Activated T-cell treated with anti-CD3 and anti-CD28 coated beads, Interleukin-2, amount 50 U/mL, for 24 hours (primary cell): Measurements from ENCODE around the gene JUN.
A peak's percentile ranks its signal among the peaks of the same experiment; 100 is the strongest.

ENCODE experiments used
- DNase-seq: peaks from one replicate; pipeline ENCODE4 v3.0.0-alpha.2; 2020
- H3K27ac Mint-ChIP-seq: 2 replicates; pipeline ENCODE4 v1.8.0; 2020; ENCODE audit warnings: mild to moderate bottlenecking, mixed read lengths
- H3K27me3 Mint-ChIP-seq: 2 replicates; pipeline ENCODE4 v1.8.0; 2020; ENCODE audit warnings: mixed read lengths
- H3K36me3 Mint-ChIP-seq: 2 replicates; pipeline ENCODE4 v1.8.0; 2020; ENCODE audit warnings: low read depth, mixed read lengths
- H3K4me1 Mint-ChIP-seq: 2 replicates; pipeline ENCODE4 v1.8.0; 2020; ENCODE audit warnings: low read depth, mixed read lengths
- H3K4me3 Mint-ChIP-seq: 2 replicates; pipeline ENCODE4 v1.8.0; 2020; ENCODE audit warnings: mild to moderate bottlenecking, moderate library complexity, mixed read lengths
- H3K9me3 Mint-ChIP-seq: 2 replicates; pipeline ENCODE4 v1.8.0; 2020; ENCODE audit warnings: mixed read lengths

JUN gene

DNA sequence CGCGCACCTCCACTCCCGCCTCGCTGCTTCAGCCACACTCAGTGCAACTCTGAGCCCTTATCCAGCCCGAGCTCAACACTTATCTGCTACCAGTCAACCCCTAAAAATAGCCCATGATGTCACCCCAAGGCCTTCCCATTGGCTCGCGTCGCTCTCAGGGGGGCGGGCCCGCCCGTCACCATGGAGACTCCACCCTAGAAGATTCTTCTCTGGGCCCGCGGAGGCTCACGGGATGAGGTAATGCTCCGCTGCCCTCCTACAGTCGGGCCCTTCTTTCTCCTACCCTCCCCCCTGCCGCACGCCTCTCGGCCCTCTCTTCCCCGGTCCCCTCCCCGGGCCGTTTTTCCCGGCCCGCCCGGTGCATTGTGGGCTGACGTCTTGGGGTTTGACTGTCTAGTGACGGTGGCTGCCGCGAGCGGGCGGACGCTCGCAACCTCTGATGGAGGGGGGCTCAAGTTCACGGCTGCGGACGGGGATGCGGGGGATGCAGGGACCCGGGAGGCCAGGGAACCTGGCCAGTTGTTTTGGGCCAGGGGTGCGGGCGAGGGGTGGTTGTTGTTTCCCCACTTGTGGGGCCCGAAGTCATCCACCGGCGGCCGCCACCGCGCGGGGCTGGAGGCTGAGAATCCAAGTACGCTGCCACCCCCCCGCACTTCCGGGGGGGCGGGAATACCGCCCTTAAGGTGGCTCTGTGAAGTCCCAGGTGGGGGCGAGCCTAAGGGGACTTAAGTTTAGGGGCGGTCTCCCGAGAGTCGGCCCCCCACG is at the start of gene JUN:
JUN (minus strand) TSS at position 55 of the 765 bp plus-strand sequence. CDS start 977 bp downstream, outside the sequence.
- H3K4me1 Mint-ChIP-seq: peaks cover 26% of the 10 kb centered on the region
- H3K36me3 Mint-ChIP-seq: peaks cover 37% of the 10 kb centered on the region
- peak within 1 kb of the TSS; percentile 88 for H3K4me3 Mint-ChIP-seq
- H3K9me3 Mint-ChIP-seq: peaks cover 7% of the 10 kb centered on the region
- DNase-seq: peak; percentile 98
- peak within 1 kb of the TSS; percentile 99 for H3K27ac Mint-ChIP-seq
- no peaks in the 10 kb centered on the region for H3K27me3 Mint-ChIP-seq

DNA sequence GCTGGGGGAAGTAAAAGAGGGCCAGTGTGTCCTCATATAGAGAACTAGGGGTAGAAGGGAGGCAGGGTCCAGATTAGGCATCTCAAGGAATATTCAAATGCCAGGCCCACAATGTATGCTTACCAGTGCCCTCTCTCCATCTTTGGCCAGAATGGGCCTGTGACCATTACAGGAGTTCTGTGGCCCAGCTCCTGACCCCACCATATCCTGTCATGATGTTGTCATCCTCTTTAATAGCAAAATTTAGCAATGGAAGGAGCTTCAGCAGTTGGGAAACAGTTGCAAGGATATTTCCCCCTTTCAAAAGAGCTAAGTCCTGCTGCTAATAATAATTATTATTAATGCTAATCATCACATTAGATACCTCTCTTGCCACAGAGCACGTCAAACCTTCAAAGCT is 49.3 kb upstream of the JUN start:
- Mint-ChIP-seq H3K9me3 (peaks cover 2% of the 10 kb centered on the region), H3K4me3 (no peak overlapping the region), H3K36me3 (peaks cover 2% of the 10 kb centered on the region), H3K4me1 (no peaks in the 10 kb centered on the region), H3K27me3 (no peaks in the 10 kb centered on the region), H3K27ac (no peak overlapping the region)
- DNase-seq: no peak

DNA sequence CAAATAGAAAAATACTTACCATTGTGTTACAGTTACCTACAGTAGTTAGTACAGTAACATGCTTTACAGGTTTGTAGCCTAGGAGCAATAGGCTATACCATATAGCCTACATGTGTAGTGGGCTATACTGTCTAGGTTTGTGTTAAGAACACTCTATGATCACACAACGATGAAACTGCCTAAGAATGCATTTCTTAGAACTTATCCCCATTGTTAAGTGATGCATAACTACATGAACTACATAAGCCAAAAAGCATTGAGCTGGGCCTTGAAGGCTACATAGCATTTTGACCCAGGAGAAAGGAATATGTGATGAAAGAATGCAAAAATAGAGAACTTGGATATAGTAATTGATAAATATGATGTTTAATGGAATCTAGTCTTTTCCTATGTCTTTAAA is 46.4 kb upstream of the JUN start:
- H3K4me1 Mint-ChIP-seq: no peaks in the 10 kb centered on the region
- H3K27me3 Mint-ChIP-seq: no peaks in the 10 kb centered on the region
- DNase-seq: no peak
- peaks cover 11% of the 10 kb centered on the region for H3K36me3 Mint-ChIP-seq
- H3K27ac Mint-ChIP-seq: no peak overlapping the region
- no peak overlapping the region for H3K4me3 Mint-ChIP-seq
- peaks cover 16% of the 10 kb centered on the region for H3K9me3 Mint-ChIP-seq

DNA sequence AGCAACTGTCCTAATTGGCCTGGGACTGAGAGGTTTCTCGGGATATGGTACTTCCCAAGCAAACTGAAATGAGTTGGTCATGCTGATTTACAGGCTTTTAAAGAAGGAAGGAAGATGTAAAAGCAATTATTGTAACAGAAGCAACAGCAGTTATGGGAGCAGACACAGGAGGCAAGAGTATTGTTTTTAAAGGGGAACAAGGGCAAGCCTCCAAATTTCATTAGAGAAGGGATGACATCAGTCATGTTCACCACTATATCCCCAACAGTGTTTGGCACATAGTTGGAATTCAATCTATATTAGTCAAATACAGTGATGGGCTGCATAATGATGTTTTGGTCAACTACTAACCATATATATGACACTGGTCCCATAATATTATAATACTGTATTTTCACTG is 46.0 kb upstream of the JUN start:
- H3K27ac Mint-ChIP-seq: no peak overlapping the region
- DNase-seq: no peak
- peaks cover 16% of the 10 kb centered on the region for H3K9me3 Mint-ChIP-seq
- no peaks in the 10 kb centered on the region for H3K27me3 Mint-ChIP-seq
- H3K4me1 Mint-ChIP-seq: no peaks in the 10 kb centered on the region
- peaks cover 11% of the 10 kb centered on the region for H3K36me3 Mint-ChIP-seq
- no peak overlapping the region for H3K4me3 Mint-ChIP-seq

DNA sequence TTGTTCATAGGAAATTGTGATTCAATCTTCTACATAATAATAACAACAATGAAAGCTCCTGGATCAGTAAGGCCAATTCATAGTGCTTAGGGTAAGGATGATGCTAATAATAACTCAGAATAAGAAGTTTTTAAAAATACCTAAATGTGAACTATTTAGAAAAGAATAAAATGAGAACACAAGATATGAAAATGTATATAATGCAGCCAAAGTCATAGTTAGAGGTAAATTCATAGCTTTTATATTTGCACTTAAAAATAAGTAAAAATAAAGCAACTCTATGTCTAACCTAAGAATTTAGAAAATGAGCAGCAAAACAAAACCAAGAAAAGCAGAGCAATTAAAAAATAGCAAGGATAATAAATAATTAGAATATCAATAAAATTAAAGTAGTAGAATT is 43.5 kb upstream of the JUN start:
- Mint-ChIP-seq H3K9me3 (peaks cover 16% of the 10 kb centered on the region), H3K27ac (no peak overlapping the region), H3K27me3 (no peaks in the 10 kb centered on the region), H3K36me3 (peaks cover 11% of the 10 kb centered on the region), H3K4me3 (no peak overlapping the region), H3K4me1 (no peaks in the 10 kb centered on the region)
- no peak for DNase-seq

DNA sequence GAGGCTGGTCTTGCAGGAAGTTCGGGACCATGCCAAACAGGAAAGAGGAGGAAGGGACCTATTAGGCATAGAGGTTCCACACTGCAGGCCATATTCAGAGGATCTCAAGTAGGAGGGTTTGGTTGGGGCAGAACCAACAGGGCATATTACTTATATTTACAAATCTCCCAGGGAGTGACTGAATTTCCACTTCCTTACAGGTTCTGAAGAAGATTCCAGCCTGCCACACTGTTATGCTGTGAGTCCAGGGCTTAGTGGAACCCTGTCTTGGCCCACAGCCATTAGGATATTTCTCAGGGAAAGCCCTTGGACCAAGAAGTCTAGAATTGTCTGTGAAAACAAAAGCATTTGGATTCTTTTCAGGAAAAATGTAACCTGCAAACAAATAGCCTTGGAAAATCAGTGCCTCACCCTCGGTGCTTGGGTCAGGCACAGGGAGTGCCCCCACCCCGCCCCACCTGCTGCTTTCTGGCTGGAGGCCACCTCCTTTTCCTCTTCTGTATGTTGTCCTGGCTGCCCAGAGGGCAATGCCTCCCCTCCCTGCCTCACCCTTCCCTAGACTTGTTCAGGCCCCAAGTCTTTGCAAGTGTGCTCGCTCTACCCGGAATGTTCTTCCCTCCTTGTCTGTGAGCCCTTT is 41.0 kb upstream of the JUN start:
- H3K4me3 Mint-ChIP-seq: no peak overlapping the region
- DNase-seq: no peak
- H3K27me3 Mint-ChIP-seq: no peaks in the 10 kb centered on the region
- peaks cover 11% of the 10 kb centered on the region for H3K36me3 Mint-ChIP-seq
- H3K27ac Mint-ChIP-seq: no peak overlapping the region
- H3K9me3 Mint-ChIP-seq: peaks cover 16% of the 10 kb centered on the region
- H3K4me1 Mint-ChIP-seq: no peaks in the 10 kb centered on the region

DNA sequence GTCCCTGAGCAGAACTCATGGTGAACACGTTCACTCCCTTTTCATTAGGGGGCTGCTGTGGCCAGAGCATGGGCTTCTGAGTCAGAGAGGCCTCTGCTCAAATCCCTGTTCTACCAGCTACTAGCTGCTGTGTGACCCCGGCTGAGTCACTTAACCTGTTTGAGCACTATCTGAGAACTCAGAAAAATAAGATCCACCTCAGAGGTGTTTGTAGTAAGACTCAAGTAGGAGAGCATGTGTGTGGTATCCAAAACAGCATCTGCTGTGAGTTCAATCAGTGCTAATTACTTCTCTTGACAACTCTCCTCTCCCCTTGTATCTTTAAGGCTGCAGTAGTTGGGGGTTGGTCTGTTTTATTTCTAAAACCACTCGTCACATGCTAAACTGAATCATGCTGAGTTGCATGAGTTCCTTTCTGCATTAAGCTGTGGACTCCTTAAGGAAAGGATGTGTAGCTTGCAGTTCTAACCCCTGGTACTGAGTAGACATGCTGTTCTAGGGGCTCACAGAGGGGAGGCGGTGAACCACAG is 39.7 kb upstream of the JUN start:
- DNase-seq: no peak
- no peaks in the 10 kb centered on the region for H3K27me3 Mint-ChIP-seq
- no peak overlapping the region for H3K4me3 Mint-ChIP-seq
- no peak overlapping the region for H3K27ac Mint-ChIP-seq
- no peaks in the 10 kb centered on the region for H3K4me1 Mint-ChIP-seq
- peaks cover 15% of the 10 kb centered on the region for H3K9me3 Mint-ChIP-seq
- H3K36me3 Mint-ChIP-seq: peaks cover 11% of the 10 kb centered on the region

DNA sequence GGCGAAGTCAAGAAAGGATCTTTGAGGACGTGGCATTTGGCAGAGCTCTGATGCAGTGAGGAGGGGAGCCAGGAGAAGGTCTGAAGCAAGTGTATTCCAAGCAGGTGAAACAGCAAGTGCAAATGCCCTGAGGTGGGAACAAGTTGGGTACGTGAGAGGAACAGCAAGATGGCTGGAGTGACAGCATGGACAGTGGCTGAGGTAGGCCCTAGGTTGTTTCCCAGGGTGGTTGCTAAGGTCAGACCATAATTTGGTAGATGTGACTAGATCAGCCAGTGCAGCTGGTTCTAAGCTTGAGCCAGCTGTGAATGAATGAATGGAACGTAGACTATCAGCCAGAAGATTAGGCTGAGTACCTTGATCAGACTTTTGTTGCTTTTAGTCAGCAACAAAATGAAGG is 37.5 kb upstream of the JUN start:
- DNase-seq: no peak
- no peaks in the 10 kb centered on the region for H3K27me3 Mint-ChIP-seq
- no peak overlapping the region for H3K27ac Mint-ChIP-seq
- H3K4me3 Mint-ChIP-seq: no peak overlapping the region
- H3K4me1 Mint-ChIP-seq: peaks cover 7% of the 10 kb centered on the region
- H3K9me3 Mint-ChIP-seq: no peaks in the 10 kb centered on the region
- no peaks in the 10 kb centered on the region for H3K36me3 Mint-ChIP-seq

DNA sequence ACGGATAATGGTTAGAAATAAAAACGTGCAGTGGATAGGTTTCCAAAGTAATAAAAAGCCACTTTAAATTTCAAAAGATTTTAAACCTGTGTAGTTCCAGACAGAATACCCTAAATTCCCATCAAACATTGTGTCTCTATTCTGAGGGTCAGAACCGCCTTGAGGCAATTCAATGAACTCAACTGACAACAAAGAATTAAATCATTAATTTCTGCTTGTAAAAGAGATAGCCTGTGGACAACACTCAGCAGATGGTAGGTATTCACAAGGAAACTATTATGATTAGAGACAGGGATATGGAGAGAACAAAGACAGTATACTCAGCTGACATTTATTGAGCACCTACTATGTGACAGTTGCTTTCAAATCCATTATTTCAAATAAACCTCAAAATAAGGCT is 35.1 kb upstream of the JUN start:
- peaks cover 23% of the 10 kb centered on the region for H3K4me1 Mint-ChIP-seq
- no peak overlapping the region for H3K27ac Mint-ChIP-seq
- no peaks in the 10 kb centered on the region for H3K27me3 Mint-ChIP-seq
- no peak for DNase-seq
- no peaks in the 10 kb centered on the region for H3K9me3 Mint-ChIP-seq
- no peak overlapping the region for H3K4me3 Mint-ChIP-seq
- H3K36me3 Mint-ChIP-seq: no peaks in the 10 kb centered on the region

DNA sequence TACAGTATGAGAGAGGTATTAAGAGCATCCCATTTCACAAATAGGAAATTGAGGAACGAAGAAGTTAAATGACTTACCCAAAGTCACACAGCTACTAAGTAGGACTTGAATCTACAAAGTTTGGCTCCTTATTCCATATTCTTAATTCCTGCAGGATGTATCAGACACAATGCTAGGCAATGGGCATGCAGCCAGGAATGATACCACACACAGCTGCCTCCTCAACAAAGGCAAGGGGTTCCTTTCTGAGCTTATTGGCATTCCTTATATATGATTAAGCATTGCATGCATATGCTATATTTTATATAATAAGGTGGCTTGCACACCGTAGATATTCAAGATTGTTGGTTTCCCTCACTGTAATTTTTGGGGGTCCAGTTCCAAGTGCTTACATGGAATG is 34.2 kb upstream of the JUN start:
- Mint-ChIP-seq H3K9me3 (no peaks in the 10 kb centered on the region), H3K27ac (no peak overlapping the region), H3K36me3 (no peaks in the 10 kb centered on the region), H3K27me3 (no peaks in the 10 kb centered on the region), H3K4me3 (no peak overlapping the region), H3K4me1 (peaks cover 32% of the 10 kb centered on the region)
- DNase-seq: no peak

DNA sequence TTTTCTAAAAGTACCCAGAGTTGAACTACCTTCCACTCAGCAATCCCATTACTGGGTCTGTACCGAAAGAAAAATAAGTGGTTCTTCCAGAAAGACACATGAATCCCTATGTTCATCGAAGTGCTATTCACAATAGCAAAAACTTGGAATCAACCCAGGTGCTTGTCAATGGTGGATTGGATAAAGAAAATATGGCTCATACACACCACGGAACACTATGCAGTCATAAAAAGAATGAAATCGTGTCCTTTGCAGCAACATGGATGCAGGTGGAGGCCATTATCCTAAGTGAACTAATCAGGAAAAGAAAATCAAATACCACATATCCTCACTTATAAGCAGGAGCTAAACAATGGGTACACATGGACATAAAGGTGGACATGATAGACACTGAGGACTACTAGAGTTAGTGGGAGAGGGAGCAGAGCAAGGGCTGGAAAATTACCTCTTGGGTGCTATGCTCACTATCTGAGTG is 32.9 kb upstream of the JUN start:
- Mint-ChIP-seq H3K9me3 (no peaks in the 10 kb centered on the region), H3K36me3 (no peaks in the 10 kb centered on the region), H3K4me3 (peak overlapping the region; percentile 81), H3K27ac (peak overlapping the region; percentile 86), H3K27me3 (no peaks in the 10 kb centered on the region), H3K4me1 (peaks cover 43% of the 10 kb centered on the region)
- DNase-seq: no peak

DNA sequence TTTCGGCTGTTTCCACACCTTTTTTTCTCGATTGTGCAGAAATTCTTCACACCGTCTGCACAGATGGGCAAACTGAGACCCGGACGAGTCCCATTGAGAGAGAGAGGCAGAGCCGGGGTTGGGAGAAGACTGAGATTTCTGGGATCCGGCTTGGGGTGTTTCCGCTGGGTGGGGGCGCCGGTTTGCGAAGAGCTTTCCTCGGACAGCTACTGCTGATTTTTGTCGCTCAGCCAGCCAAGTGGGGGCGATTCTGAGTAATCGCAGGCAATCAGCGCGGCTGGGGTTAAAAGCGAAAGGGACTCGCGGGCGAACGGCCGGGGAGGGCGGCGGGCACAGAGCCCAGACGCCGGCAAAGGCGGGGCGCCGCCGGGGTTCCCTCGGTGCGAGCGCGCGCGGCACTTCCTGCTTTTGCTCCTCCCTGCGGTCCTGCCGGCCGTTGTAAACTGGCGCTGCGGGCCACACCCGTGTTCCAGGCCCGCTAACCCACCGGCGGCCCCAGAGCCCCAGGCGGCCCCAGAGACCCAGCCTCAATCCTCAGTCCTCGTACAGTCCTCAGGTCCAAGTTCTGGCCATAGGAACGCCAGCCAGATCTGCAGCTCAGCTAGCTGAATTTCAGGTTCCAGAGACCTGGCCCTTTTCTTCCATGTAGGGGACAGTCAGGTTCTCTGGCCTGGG is 32.4 kb upstream of the JUN start:
- H3K27ac Mint-ChIP-seq: peak overlapping the region; percentile 86
- H3K4me1 Mint-ChIP-seq: peaks cover 47% of the 10 kb centered on the region
- no peaks in the 10 kb centered on the region for H3K36me3 Mint-ChIP-seq
- H3K9me3 Mint-ChIP-seq: no peaks in the 10 kb centered on the region
- H3K27me3 Mint-ChIP-seq: no peaks in the 10 kb centered on the region
- H3K4me3 Mint-ChIP-seq: peak overlapping the region; percentile 81
- DNase-seq: peak; percentile 89

DNA sequence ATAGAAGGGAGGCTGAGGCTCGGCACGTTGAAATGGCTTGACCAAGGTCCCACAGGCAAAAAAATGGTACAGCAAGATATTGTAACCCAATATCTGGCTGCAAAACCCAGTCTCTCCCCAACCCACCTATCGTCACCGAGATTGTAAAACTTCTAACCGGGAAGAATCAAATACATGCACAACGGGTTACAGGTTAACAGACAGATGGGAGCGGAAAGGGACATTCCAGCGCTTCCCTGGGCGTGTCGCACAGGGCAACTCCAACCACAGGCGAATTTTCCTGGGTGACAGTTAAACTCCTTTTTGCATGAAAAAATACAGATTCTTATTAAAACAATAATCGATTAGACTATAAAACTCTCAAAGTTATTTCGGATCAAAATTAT is 31.8 kb upstream of the JUN start:
- H3K27ac Mint-ChIP-seq: peak overlapping the region; percentile 86
- peak overlapping the region; percentile 81 for H3K4me3 Mint-ChIP-seq
- H3K4me1 Mint-ChIP-seq: peaks cover 47% of the 10 kb centered on the region
- H3K27me3 Mint-ChIP-seq: no peaks in the 10 kb centered on the region
- H3K9me3 Mint-ChIP-seq: no peaks in the 10 kb centered on the region
- DNase-seq: no peak
- H3K36me3 Mint-ChIP-seq: no peaks in the 10 kb centered on the region

DNA sequence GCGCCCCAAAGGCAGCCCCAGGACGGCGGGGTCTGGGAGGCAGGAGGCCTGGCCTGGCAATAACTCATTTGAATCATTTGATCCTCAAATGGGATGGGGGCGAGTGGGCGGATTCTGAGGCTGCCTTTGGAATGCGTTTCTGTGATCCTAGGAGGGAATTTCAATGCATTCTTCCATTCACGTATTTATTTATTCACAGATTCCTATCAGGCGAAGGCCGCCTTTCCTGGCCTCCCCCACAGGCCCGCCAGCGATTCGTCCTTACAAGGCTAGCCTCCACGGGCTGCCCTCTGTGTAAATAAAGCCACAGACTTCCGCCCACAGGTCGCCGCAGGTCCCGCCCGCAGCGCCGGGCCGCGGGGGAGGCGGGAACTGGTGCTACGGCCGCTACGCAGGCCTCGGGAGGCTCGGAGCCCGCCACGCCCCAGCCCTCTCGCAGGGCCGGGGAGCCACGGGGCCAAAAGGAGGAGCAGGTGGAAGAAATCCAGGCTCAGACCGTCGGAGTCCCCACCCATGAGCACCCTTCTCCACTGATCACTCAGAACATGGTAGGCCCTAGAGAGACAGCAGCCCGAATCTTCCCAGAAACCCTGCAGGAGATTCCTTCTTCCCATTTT is 31.3 kb upstream of the JUN start:
- DNase-seq: peak; percentile 72
- no peaks in the 10 kb centered on the region for H3K27me3 Mint-ChIP-seq
- H3K4me3 Mint-ChIP-seq: peak overlapping the region; percentile 81
- H3K9me3 Mint-ChIP-seq: no peaks in the 10 kb centered on the region
- no peaks in the 10 kb centered on the region for H3K36me3 Mint-ChIP-seq
- H3K27ac Mint-ChIP-seq: peak overlapping the region; percentile 86
- H3K4me1 Mint-ChIP-seq: peaks cover 47% of the 10 kb centered on the region
